Amniotic stem cell (primary cell): ENCODE measurements around the gene SEMA3F.

Experiments
- DNase-seq: peaks from one replicate; lab custom pipeline; 2025; lab: John Stamatoyannopoulos, UW

The SEMA3F gene

DNA sequence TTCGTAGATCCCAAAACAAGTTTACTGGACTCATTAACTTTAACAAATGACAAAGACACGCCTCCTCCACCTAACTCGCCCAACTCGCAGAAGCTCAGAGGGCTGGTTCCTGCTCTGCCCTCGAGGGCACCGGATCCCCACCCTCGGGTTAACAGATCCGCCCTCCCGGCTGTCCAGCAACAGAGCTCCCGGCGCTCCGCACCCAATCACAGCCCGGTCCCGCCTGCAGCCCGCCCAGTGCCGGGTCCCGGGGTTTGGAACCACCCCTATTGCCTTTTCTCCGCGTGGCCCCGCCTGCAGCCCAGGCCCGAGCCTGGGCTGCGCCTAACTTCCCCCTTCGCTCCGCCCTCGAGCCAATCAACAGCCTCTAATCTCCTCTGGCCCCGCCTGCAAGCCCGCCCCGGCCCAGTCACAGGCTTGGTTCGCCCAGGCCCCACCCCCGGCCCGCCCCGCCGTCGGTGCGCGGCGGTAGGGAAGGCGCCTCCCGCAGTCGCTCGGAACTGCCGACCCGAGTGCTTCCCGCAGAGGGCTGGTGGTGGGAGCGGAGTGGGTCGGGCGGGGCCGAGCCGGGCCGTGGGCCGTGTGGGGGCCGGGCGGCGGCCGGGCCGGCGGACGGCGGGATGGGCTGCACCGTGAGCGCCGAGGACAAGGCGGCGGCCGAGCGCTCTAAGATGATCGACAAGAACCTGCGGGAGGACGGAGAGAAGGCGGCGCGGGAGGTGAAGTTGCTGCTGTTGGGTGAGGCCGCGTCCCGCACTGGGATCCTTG, 80.8 kb downstream of the SEMA3F start, which contains the start of gene GNAI2:
Gene GNAI2 (plus strand): TSS at position 489 of the 768 bp plus-strand sequence. CDS start 132 bp downstream, at position 621.
- DNase-seq: peak; percentile 98

DNA sequence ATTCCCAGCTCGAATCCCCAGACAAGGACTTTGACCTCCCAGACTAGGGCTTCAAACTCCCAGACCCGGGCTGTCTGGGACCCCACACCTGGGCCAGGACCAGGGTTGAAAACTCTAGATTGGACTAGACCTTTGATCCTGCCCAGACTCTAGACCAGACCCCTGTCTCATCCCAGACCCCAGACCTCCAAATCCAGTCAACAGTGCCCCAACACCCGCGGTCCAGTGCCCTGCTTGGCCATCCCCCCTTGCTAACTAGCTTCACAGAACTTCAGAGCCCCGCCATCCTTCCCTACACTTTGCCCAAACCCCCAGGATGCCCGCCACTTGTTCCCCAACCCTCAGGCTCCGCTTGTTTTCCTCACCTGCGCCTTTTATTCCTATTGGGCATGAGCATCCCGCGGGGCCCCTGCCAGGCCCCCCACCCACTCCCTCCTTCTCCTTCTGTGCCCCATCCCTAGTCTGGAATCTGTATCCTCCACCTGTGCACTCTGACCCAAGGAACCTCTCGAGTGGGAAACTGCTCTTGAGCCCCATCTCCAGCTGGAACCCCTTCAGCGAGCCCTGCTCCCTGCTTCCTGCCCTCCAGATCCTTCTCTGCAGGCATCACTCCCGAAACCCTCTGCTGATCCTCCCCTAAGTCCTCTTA, 81.5 kb downstream of the SEMA3F start:
- DNase-seq: no peak

DNA sequence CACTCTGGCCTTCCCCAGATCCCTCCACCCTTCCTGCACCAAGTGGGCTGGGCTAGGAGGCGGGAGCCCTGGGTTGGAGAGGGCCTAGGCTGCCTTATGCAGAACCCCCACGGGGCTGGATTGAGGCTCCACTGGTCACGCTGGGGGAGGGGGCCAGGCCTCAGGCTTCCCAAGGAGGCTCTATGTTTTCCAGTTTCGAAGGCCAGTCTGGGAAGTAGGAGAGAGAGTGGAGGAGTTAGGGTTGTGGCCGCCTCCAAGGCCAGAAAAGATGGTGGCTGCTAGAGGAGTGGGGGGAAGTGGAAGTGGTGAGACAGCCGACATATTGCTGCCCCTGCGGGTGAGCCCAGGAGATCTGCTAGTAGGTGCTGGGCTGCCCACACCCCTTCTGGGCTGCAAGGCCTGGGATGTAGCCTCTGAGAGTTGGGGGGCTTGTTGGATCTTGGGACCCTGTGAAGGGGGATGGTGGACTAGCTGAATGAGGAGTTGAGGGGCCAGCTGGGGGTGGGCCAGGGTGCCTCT, 82.1 kb downstream of the SEMA3F start:
- DNase-seq: no peak

DNA sequence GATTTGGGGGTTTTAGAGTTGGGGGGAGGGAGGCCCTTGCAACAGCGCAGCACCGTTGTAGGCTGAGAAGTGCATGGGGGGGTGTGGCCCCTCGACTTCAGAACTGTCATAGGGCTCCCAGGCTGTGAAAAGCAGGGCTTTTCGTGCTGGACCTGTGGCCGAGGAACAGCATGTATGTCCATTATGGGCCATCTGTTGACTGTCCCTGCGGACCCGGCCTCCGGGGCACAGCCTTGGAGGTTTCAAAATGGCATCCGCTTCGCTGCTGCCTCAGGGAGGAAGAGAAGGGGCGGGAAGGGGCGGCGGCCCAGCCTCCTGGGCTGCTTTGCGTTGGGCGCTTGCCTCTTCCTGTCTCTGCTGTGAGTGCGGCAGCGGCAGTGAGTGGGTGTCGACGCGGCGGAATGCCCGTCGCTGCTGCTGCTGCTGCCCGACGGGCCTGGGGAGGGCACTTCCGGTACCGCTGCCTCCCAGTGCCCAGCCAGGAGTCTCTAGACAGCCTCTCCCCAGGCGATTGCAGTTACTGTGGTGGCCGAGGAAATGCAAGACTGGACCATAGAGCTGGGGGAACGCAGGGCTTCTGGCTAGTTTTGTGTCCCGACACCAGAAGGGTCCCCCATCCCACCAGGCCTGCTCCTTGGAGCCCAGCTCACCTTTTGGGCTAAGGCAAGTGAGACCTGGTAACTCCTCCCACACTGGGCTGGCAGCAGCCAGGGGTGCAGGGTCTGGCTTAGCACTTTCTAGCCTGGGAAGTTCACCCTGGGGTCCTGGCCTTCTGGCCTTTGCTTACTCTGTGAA, 82.8 kb downstream of the SEMA3F start:
- DNase-seq: peak; percentile 67

DNA sequence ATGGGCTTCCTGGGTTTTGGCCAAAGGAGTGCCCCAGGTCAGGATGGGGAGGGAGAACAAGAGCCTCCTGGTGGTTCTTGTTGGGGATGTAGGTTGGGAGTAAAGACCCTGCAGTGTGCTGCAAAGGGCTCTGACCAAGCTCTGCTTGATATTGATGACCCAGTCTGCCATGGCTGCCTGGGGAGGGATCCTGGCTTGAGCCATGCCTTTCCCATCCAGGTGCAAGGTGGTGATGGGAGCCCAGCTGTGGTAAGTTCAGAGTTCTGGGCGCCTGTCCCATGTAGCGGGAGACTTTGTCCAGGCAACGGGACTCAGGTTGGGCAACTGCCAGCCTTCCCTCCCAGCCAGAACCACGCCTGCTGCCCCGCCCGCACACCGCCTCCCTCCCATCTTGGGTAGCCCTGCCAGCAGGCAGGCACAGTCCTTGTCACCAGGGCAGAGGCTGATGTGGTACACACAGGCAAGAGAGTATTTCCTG, 83.5 kb downstream of the SEMA3F start:
- DNase-seq: no peak
